Muscle layer of colon (tissue), 2 donors: ENCODE measurements around the gene DGKA.
A peak's percentile ranks its signal among the peaks of the same experiment; 100 is the strongest.

Experiments used
- H3K27ac ChIP-seq: one replicate; pipeline ENCODE4 v1.7.0; 2013; ENCODE audit warnings: low read depth, mild to moderate bottlenecking, low read length, moderate library complexity
- H3K27me3 ChIP-seq, 2 donors: one replicate each; pipeline ENCODE4 v1.7.0; 2013; ENCODE audit warnings: low read length in 2 of 2, mild to moderate bottlenecking in 2 of 2; ENCODE audit not compliant: insufficient read depth in 2 of 2, control insufficient read depth in 1 of 2
- H3K36me3 ChIP-seq: one replicate; pipeline ENCODE4 v1.7.0; 2013; ENCODE audit warnings: mild to moderate bottlenecking, low read length; ENCODE audit not compliant: insufficient read depth
- H3K4me1 ChIP-seq: one replicate; pipeline ENCODE4 v1.7.0; 2013; ENCODE audit warnings: mild to moderate bottlenecking, low read length; ENCODE audit not compliant: insufficient read depth
- H3K4me3 ChIP-seq, 2 donors: one replicate each; pipeline ENCODE4 v1.7.0; 2013; ENCODE audit warnings: low read length in 2 of 2, low read depth in 1 of 2, mild to moderate bottlenecking in 1 of 2, moderate library complexity in 1 of 2
- H3K9ac ChIP-seq: one replicate; pipeline ENCODE4 v1.7.0; 2013; ENCODE audit warnings: low read length
- H3K9me3 ChIP-seq: one replicate; pipeline ENCODE4 v1.7.0; 2013; ENCODE audit warnings: mild to moderate bottlenecking, low read length
- donor health status: abdominal sarcoma.
- donor health status: Adenocarcinoma of cecum.

DGKA gene

GRCh38 chr12:55933169-55933798 is 2.3 kb downstream of the DGKA start:
- Histone ChIP-seq H3K36me3 (no peaks in the 10 kb centered on the region), H3K27ac (no peak overlapping the region), H3K4me3 (no peak overlapping the region), H3K9me3 (no peaks in the 10 kb centered on the region), H3K27me3 (no peaks in the 10 kb centered on the region), H3K9ac (no peak overlapping the region), H3K4me1 (peaks cover 31% of the 10 kb centered on the region)

GRCh38 chr12:55933799-55934742 is 3.1 kb downstream of the DGKA start:
- H3K27me3 ChIP-seq, result no peaks in the 10 kb centered on the region
- no peaks in the 10 kb centered on the region for H3K9me3 ChIP-seq
- no peak overlapping the region for H3K9ac ChIP-seq
- H3K4me1 ChIP-seq, result peaks cover 24% of the 10 kb centered on the region
- no peak overlapping the region for H3K27ac ChIP-seq
- H3K4me3 ChIP-seq, result no peak overlapping the region
- H3K36me3 ChIP-seq, result no peaks in the 10 kb centered on the region

GRCh38 chr12:55934773-55935172 is 3.8 kb downstream of the DGKA start:
- Histone ChIP-seq H3K4me1 (peaks cover 20% of the 10 kb centered on the region), H3K9ac (no peak overlapping the region), H3K36me3 (no peaks in the 10 kb centered on the region), H3K27ac (no peak overlapping the region), H3K4me3 (no peak overlapping the region), H3K9me3 (no peaks in the 10 kb centered on the region), H3K27me3 (no peaks in the 10 kb centered on the region)

- Histone ChIP-seq H3K27ac (no peak overlapping the region), H3K27me3 (no peaks in the 10 kb centered on the region), H3K4me3 (no peak overlapping the region), H3K4me1 (peaks cover 24% of the 10 kb centered on the region), H3K36me3 (no peaks in the 10 kb centered on the region), H3K9ac (no peak overlapping the region), H3K9me3 (no peaks in the 10 kb centered on the region)
Measured at GRCh38 chr12:55935738-55936151, 4.8 kb downstream of the DGKA start.

GRCh38 chr12:55937981-55938380 is 7.0 kb downstream of the DGKA start:
- no peak overlapping the region for H3K9ac ChIP-seq
- no peak overlapping the region for H3K27ac ChIP-seq
- no peak overlapping the region for H3K4me3 ChIP-seq
- peaks cover 9% of the 10 kb centered on the region for H3K36me3 ChIP-seq
- H3K9me3 ChIP-seq, result no peaks in the 10 kb centered on the region
- peaks cover 10% of the 10 kb centered on the region for H3K4me1 ChIP-seq
- H3K27me3 ChIP-seq, result no peaks in the 10 kb centered on the region

GRCh38 chr12:55938826-55939501 is 8.0 kb downstream of the DGKA start:
- H3K27ac ChIP-seq, result no peak overlapping the region
- no peak overlapping the region for H3K9ac ChIP-seq
- H3K36me3 ChIP-seq, result peaks cover 12% of the 10 kb centered on the region
- no peaks in the 10 kb centered on the region for H3K9me3 ChIP-seq
- no peak overlapping the region for H3K4me3 ChIP-seq
- H3K4me1 ChIP-seq, result peaks cover 9% of the 10 kb centered on the region
- no peaks in the 10 kb centered on the region for H3K27me3 ChIP-seq

GRCh38 chr12:55940065-55940732 is 9.2 kb downstream of the DGKA start:
- Histone ChIP-seq H3K9ac (no peak overlapping the region), H3K27ac (peak overlapping the region; percentile 6), H3K36me3 (peaks cover 15% of the 10 kb centered on the region), H3K27me3 (no peaks in the 10 kb centered on the region), H3K9me3 (no peaks in the 10 kb centered on the region), H3K4me1 (peaks cover 9% of the 10 kb centered on the region), H3K4me3 (peak overlapping the region; percentile 1 to 29)

GRCh38 chr12:55942055-55942454 is 11.1 kb downstream of the DGKA start:
- Histone ChIP-seq H3K27me3 (no peaks in the 10 kb centered on the region), H3K9ac (no peak overlapping the region), H3K4me1 (peaks cover 9% of the 10 kb centered on the region), H3K4me3 (no peak overlapping the region), H3K36me3 (peaks cover 15% of the 10 kb centered on the region), H3K9me3 (no peaks in the 10 kb centered on the region), H3K27ac (no peak overlapping the region)

- H3K27me3 ChIP-seq, result no peaks in the 10 kb centered on the region
- H3K36me3 ChIP-seq, result peaks cover 15% of the 10 kb centered on the region
- H3K9me3 ChIP-seq, result no peaks in the 10 kb centered on the region
- no peak overlapping the region for H3K4me3 ChIP-seq
- H3K9ac ChIP-seq, result no peak overlapping the region
- H3K4me1 ChIP-seq, result peaks cover 9% of the 10 kb centered on the region
- no peak overlapping the region for H3K27ac ChIP-seq
Measured at GRCh38 chr12:55942577-55943136, 11.7 kb downstream of the DGKA start.

GRCh38 chr12:55946553-55946952 is 15.6 kb downstream of the DGKA start:
- no peak overlapping the region for H3K4me3 ChIP-seq
- no peak overlapping the region for H3K27ac ChIP-seq
- no peaks in the 10 kb centered on the region for H3K9me3 ChIP-seq
- H3K4me1 ChIP-seq, result no peaks in the 10 kb centered on the region
- H3K9ac ChIP-seq, result no peak overlapping the region
- H3K27me3 ChIP-seq, result no peaks in the 10 kb centered on the region
- peaks cover 18% of the 10 kb centered on the region for H3K36me3 ChIP-seq

GRCh38 chr12:55955344-55955743 is 24.4 kb downstream of the DGKA start:
- H3K27ac ChIP-seq, result no peak overlapping the region
- no peaks in the 10 kb centered on the region for H3K9me3 ChIP-seq
- H3K4me3 ChIP-seq, result no peak overlapping the region
- no peaks in the 10 kb centered on the region for H3K4me1 ChIP-seq
- H3K36me3 ChIP-seq, result peaks cover 23% of the 10 kb centered on the region
- H3K9ac ChIP-seq, result no peak overlapping the region
- no peaks in the 10 kb centered on the region for H3K27me3 ChIP-seq
